Lung (tissue), 12 donors: Measurements from ENCODE around the gene ZNF385C. TPM values are rescaled to one million over a fixed set of nuclear protein-coding genes. Genes with fewer than 3 reads are reported as not detected.

Experiments
- ATAC-seq: fragments of 200-7000 bp; cut with Tn5 transposase; one replicate; pipeline ENCODE4 v1.9.1; 2020; ENCODE audit warnings: moderate number of reproducible peaks; ENCODE audit not compliant: insufficient read depth, low FRiP score
- DNase-seq, 3 donors: peaks; one replicate each; pipeline ENCODE4 v3.0.0-alpha.2; 2013 to 2017
- H3K27ac ChIP-seq, 2 donors: one replicate each; pipeline ENCODE4 v1.5.1; 2013; ENCODE audit warnings: mild to moderate bottlenecking in 2 of 2, moderate library complexity in 2 of 2, control low read depth in 1 of 2, inconsistent platforms in 1 of 2, low read depth in 1 of 2, low read length in 1 of 2
- H3K27me3 ChIP-seq, 3 donors: one replicate each; pipeline ENCODE4 v1.5.1; 2013; ENCODE audit warnings: low read length in 2 of 3; ENCODE audit not compliant: control insufficient read depth in 3 of 3, insufficient read depth in 3 of 3
- H3K36me3 ChIP-seq, 4 donors: one replicate each; pipeline ENCODE4 v1.5.1; 2013; ENCODE audit warnings: low read length in 4 of 4, mild to moderate bottlenecking in 1 of 4, moderate library complexity in 1 of 4; ENCODE audit not compliant: control insufficient read depth in 4 of 4, insufficient read depth in 4 of 4
- H3K4me1 ChIP-seq, 5 donors: one replicate each; pipeline ENCODE4 v1.5.1; 2013; ENCODE audit warnings: low read length in 5 of 5, mild to moderate bottlenecking in 2 of 5, moderate library complexity in 1 of 5; ENCODE audit not compliant: control insufficient read depth in 5 of 5, insufficient read depth in 5 of 5
- H3K4me3 ChIP-seq: one replicate; pipeline ENCODE4 v1.5.1; 2013; ENCODE audit warnings: mild to moderate bottlenecking, control low read depth, moderate library complexity
- H3K9ac ChIP-seq, 2 donors: one replicate each; pipeline ENCODE4 v1.5.1; 2013; ENCODE audit warnings: low read length in 2 of 2, control low read depth in 1 of 2; ENCODE audit not compliant: insufficient read depth in 1 of 2
- H3K9me3 ChIP-seq, 4 donors: one replicate each; pipeline ENCODE4 v1.5.1; 2013; ENCODE audit warnings: low read length in 3 of 4, mild to moderate bottlenecking in 1 of 4, moderate library complexity in 1 of 4; ENCODE audit not compliant: control insufficient read depth in 4 of 4, insufficient read depth in 3 of 4
- CTCF ChIP-seq: IDR thresholded peaks from 2 replicates; pipeline ENCODE4 v1.5.1; 2012; ENCODE audit warnings: mild to moderate bottlenecking; ENCODE audit errors: control extremely low read depth, extremely low read depth
- WGBS, 2 donors: extraction: QIAGEN DNeasy Blood & Tissue Kit; methylation state at CpG; one replicate each; pipeline ENCODE4 v1.1.7; 2013; 5-methylcytosine and 5-hydroxymethylcytosine counted together
- polyA plus RNA-seq, 2 donors: library from polyadenylated mRNA; stranded (reverse); fragments of 200-250 nt; gene quantifications; one replicate each; pipeline ENCODE4 v1.2.1, GENCODE V29; 2013
- total RNA-seq, 2 donors: library from RNA; depleted of rRNA in 1 of 2; stranded (reverse); fragments of >200 nt in 1 of 2; gene quantifications; one replicate each; pipeline ENCODE4 v1.2.1, GENCODE V29; 2014 to 2021
- donor health status: control.
- donor health status: control.
- donor health status: Bipolar disorder and iron deficiency.
- donor health status: healthy.
- donor health status: DM: yes; HTN: yes; CAD: no.

Gene ZNF385C
- total and polyA plus RNA-seq, 4 donors: 0.14 to 0.57 (median 0.37) TPM

GRCh38 chr17:42098730-42099399, 592 bp upstream of the ZNF385C start:
- TF ChIP-seq CTCF: no peak
- Histone ChIP-seq H3K9ac (no peak overlapping the region), H3K27me3 (peaks cover 0 to 18% (median 14%) of the 10 kb centered on the region in 3 donors), H3K4me3 (no peak overlapping the region), H3K27ac (no peak overlapping the region), H3K4me1 (no peaks in the 10 kb centered on the region), H3K36me3 (peaks cover 0 to 4% (median 0%) of the 10 kb centered on the region in 4 donors), H3K9me3 (no peaks in the 10 kb centered on the region)
- 72 to 77% methylated on average over 14 of the region's 14 CpGs for WGBS, 2 donors
- DNase-seq (no peak), ATAC-seq (no peak)

GRCh38 chr17:42096360-42097111, 1.7 kb downstream of the ZNF385C start:
- DNase-seq (no peak), ATAC-seq (no peak)
- Histone ChIP-seq H3K9ac (no peak overlapping the region), H3K4me1 (no peaks in the 10 kb centered on the region), H3K27me3 (peaks cover 0 to 18% (median 14%) of the 10 kb centered on the region in 3 donors), H3K4me3 (no peak overlapping the region), H3K9me3 (no peaks in the 10 kb centered on the region), H3K27ac (no peak overlapping the region), H3K36me3 (no peaks in the 10 kb centered on the region)
- 65 to 80% methylated on average over 6 to 8 of the region's 8 CpGs for WGBS, 2 donors
- TF ChIP-seq CTCF: no peak

GRCh38 chr17:42094375-42095069, 3.8 kb downstream of the ZNF385C start:
- Histone ChIP-seq H3K4me1 (peaks cover 0 to 1% (median 0%) of the 10 kb centered on the region in 5 donors), H3K27me3 (peaks cover 0 to 18% (median 14%) of the 10 kb centered on the region in 3 donors), H3K27ac (no peak overlapping the region), H3K36me3 (no peaks in the 10 kb centered on the region), H3K4me3 (no peak overlapping the region), H3K9me3 (no peaks in the 10 kb centered on the region), H3K9ac (no peak overlapping the region)
- DNase-seq (no peak), ATAC-seq (no peak)
- no peak for TF ChIP-seq CTCF
- WGBS, 2 donors: 90 to 94% methylated on average over 12 of the region's 12 CpGs
